Spinal cord (tissue), 10 donors: Measurements from ENCODE around the gene EXOC1. TPM values are rescaled to one million over a fixed set of nuclear protein-coding genes. Genes with fewer than 3 reads are reported as not detected.
"Not testable (repeated sequence)": the region's sequence is repeated elsewhere in the genome, so short reads cannot be mapped to it uniquely, and the experiment has no call there.

Source experiments
- DNase-seq, 6 donors: peaks; one replicate each; pipeline versions ENCODE4 v3.0.0 to v3.0.0-alpha.2; 2013 to 2015; ENCODE audit warnings: low spot score in 6 of 6, low read depth in 4 of 6
- H3K27ac ChIP-seq: one replicate; pipeline ENCODE4 v1.5.1; 2013; ENCODE audit warnings: low read depth, low read length, control low read depth
- H3K27me3 ChIP-seq: one replicate; pipeline ENCODE4 v1.6.1; 2013; ENCODE audit warnings: low read length; ENCODE audit not compliant: control insufficient read depth, insufficient read depth
- H3K36me3 ChIP-seq: one replicate; pipeline ENCODE4 v1.6.1; 2013; ENCODE audit warnings: low read length; ENCODE audit not compliant: control insufficient read depth, insufficient read depth
- H3K4me1 ChIP-seq: one replicate; pipeline ENCODE4 v1.6.1; 2013; ENCODE audit warnings: low read length; ENCODE audit not compliant: control insufficient read depth, insufficient read depth
- H3K4me3 ChIP-seq: one replicate; pipeline ENCODE4 v1.5.1; 2013; ENCODE audit warnings: low read depth, low read length, control low read depth
- H3K9me3 ChIP-seq: one replicate; pipeline ENCODE4 v1.6.1; 2013; ENCODE audit warnings: low read length; ENCODE audit not compliant: control insufficient read depth, insufficient read depth
- WGBS: methylation state at CpG from one replicate; pipeline ENCODE4 v1.1.5; 2013; ENCODE audit warnings: missing lambda C conversion rate; ENCODE audit not compliant: insufficient coverage; 5-methylcytosine and 5-hydroxymethylcytosine counted together
- polyA plus RNA-seq, 2 donors: library from polyadenylated mRNA; unstranded; fragments of 120-200 nt; gene quantifications; one replicate each; pipeline ENCODE4 v1.2.1, GENCODE V29; 2013; ENCODE audit not compliant: insufficient read length in 2 of 2
- total RNA-seq, 2 donors: library from RNA; depleted of rRNA in 1 of 2; stranded (reverse); fragments of 120-200 nt in 1 of 2; fragments of >200 nt in 1 of 2; gene quantifications; one replicate each; pipeline versions ENCODE4 v1.2.3 to v1.2.4, GENCODE V29; 2013 to 2014
- donor health status: healthy.

EXOC1 gene
- total and polyA plus RNA-seq, 4 donors = 50.9 to 74.4 (median 55.2) TPM

DNA sequence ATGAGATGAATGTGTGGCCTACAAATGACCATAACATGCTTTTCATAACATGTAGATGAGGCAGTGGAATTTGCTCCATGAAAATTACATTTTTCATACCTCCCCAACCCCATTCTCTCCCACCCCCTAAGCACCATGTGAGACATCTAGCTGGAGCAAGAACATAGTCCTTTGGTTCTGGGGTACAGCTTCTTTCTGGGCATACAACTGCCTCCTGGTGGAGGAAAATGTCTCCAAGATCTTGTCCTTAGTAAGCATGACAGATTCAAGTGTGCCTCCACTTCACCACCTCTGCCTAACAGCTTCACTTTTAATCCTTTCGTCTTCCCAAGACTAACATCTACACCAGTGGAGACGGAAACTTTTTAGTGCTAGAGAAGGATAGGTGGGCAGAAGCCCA, 25.9 kb upstream of the EXOC1 start:
- Histone ChIP-seq H3K4me3 (no peak overlapping the region), H3K4me1 (no peaks in the 10 kb centered on the region), H3K9me3 (no peaks in the 10 kb centered on the region), H3K27me3 (no peaks in the 10 kb centered on the region), H3K36me3 (no peaks in the 10 kb centered on the region), H3K27ac (no peak overlapping the region)
- DNase-seq = no peak
- no CpG with 5 or more reads among the region's 2 CpGs for WGBS

DNA sequence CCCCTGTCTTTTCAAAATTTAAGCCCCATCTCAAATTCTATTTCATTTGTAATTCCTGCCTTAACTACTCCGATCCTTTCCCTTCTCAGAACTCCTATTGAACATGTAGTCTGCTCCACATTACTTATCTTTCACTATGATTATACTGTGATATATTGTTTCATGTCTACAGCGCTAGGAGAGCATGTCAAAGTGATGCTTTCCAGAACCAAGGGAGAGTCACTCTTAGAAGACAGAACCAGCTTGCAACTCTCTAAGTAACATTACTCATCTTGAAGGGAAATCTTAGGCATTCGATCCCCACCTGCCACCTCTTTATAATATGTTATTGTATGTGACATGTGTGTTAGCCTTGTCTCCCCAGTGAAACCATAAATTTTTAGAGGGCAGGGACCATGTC, 23.4 kb upstream of the EXOC1 start:
- Histone ChIP-seq H3K36me3 (no peaks in the 10 kb centered on the region), H3K27me3 (no peaks in the 10 kb centered on the region), H3K4me3 (no peak overlapping the region), H3K4me1 (no peaks in the 10 kb centered on the region), H3K9me3 (no peaks in the 10 kb centered on the region), H3K27ac (no peak overlapping the region)
- no peak for DNase-seq
- WGBS = no CpG with 5 or more reads among the region's 3 CpGs

DNA sequence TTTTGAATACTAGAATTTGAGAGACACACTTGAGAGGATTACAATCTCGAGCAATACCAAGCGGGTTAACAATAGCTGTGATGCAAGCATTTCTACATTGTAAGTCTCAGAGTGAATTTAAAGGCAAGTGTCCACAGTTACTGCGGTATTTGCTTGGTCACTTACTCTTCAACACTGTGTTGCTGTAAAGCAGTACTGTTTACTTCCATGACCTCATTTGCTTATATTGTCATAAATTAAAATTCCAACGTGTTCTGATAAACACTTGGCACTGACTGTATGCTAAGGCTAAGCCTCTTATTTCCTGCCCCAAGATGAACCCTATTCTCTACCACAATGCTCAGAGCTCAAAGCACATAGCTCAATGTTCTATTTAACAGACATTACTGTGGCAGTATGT, 22.7 kb upstream of the EXOC1 start:
- no peaks in the 10 kb centered on the region for H3K27me3 ChIP-seq
- 87% methylated on average over 3 of the region's 4 CpGs for WGBS
- H3K9me3 ChIP-seq = no peaks in the 10 kb centered on the region
- H3K4me1 ChIP-seq = no peaks in the 10 kb centered on the region
- no peak overlapping the region for H3K4me3 ChIP-seq
- DNase-seq = no peak
- H3K27ac ChIP-seq = no peak overlapping the region
- H3K36me3 ChIP-seq = no peaks in the 10 kb centered on the region

DNA sequence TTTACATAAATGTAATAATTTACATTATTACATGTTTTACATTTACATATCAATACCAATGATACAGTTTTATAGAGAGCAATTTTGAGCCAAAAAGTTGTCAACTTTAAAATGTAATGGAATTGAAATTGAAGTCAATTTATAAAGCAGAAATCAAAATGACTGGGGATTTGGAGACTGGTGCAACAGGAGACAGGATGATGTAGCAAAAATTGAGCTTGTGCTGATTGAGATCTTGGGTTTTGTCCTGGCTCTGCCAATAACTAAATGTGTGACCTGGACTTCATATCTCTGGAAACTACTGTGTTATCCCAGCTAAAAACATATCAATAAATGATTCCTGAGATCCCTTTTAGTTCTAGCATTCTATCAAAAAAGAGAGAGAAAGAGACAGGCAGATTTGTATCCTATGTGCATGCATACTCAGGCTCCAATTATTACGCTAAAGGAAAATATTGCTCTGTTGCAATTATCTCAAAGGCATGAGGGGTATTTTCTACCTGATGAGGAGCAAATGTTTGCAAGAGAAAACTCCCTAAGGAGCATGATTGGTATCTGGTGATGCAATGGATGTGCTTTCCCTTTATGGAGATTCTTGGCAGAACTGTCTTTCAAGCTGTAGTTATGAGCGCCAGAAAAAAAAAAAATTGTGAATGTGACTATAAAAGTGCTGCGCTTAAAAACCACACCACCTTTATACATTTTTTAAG, 19.2 kb upstream of the EXOC1 start:
- Histone ChIP-seq H3K4me1 (no peaks in the 10 kb centered on the region), H3K27ac (no peak overlapping the region), H3K27me3 (no peaks in the 10 kb centered on the region), H3K36me3 (no peaks in the 10 kb centered on the region), H3K4me3 (no peak overlapping the region), H3K9me3 (no peaks in the 10 kb centered on the region)
- WGBS = no CpG with 5 or more reads among the region's 3 CpGs
- no peak for DNase-seq

DNA sequence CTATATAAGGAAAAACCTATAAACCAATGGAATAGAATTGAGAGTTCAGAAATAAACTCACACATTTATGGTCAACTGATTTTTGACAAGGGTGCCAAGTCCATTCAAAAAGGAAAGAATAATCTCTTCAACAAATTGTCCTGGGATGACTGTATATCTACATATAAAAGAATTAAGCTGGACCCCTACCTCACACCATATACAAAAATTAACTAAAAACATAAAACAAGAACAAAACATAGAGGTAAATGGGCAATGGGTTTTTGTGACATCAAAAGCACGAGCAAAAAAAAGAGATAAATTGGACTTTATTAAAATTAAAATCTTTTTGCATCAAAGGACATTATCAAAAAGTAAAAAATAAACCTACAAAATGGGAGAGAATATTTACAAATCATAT, 15.5 kb upstream of the EXOC1 start:
- DNase-seq = no peak
- H3K4me3 ChIP-seq = no peak overlapping the region
- H3K27me3 ChIP-seq = no peaks in the 10 kb centered on the region
- no peaks in the 10 kb centered on the region for H3K4me1 ChIP-seq
- H3K36me3 ChIP-seq = no peaks in the 10 kb centered on the region
- H3K27ac ChIP-seq = no peak overlapping the region
- WGBS = no CpG with 5 or more reads among the region's 1 CpG
- H3K9me3 ChIP-seq = no peaks in the 10 kb centered on the region

DNA sequence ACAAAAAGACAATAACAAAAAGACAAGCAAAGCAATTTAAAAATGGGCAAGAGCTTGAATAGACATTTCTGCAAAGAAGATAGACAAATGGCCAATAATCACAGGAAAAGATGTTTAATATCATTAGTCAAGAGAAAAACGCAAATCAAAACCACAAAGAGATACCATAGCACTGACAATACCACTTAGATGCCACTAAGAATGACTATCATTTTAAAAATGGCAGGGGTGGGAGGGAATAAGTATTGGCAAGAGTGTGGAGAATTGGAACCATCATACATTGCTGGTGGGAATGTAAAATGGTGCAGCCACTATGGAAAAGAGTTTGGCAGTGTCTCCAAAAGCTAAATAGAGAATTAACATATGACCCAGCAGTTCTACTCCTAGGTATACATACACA, 15.1 kb upstream of the EXOC1 start:
- Histone ChIP-seq H3K36me3 (no peaks in the 10 kb centered on the region), H3K9me3 (no peaks in the 10 kb centered on the region), H3K4me1 (no peaks in the 10 kb centered on the region), H3K27ac (no peak overlapping the region), H3K27me3 (no peaks in the 10 kb centered on the region), H3K4me3 (no peak overlapping the region)
- no peak for DNase-seq
- no CpG with 5 or more reads among the region's 1 CpG for WGBS

DNA sequence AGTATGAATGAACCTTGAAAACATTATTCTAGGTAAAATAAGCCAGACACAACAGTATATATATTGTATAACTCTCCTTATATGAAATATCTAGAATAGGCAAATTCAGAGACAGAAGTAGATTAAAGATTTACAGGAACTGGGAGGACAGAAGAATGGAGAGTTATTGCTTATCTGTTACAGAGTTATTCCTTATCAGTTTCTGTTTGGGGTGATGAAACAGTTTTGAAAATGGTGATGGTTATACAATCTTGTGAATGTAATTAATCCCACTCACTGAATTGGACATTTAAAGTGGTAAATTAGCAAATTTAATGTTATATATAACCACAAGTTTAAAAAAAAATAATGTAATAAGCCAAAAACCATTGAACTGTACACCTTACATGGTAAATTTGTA, 14.5 kb upstream of the EXOC1 start:
- Histone ChIP-seq H3K36me3 (no peaks in the 10 kb centered on the region), H3K4me3 (no peak overlapping the region), H3K9me3 (no peaks in the 10 kb centered on the region), H3K27ac (no peak overlapping the region), H3K4me1 (no peaks in the 10 kb centered on the region), H3K27me3 (no peaks in the 10 kb centered on the region)
- no peak for DNase-seq

DNA sequence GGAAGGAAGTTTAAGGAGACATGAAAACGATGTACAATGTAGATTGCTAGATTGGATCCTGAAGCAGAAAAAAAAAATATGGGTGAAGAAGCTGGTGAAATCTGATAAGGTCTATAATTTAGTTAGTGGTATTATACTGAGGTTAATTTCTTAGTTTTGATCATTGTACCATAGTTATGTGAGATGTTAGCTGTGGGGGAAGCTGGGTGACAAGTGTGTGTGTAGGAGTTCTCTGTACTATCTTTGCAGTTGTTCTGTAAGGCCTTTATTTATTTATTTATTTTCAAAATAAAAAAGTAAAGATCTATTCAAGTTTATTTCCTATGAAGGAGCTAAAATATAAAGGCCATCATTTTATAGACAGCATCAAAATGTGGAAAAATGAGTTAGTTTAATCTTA, 12.5 kb upstream of the EXOC1 start:
- Histone ChIP-seq H3K4me1 (no peaks in the 10 kb centered on the region), H3K27me3 (no peaks in the 10 kb centered on the region), H3K27ac (no peak overlapping the region), H3K9me3 (no peaks in the 10 kb centered on the region), H3K4me3 (no peak overlapping the region), H3K36me3 (no peaks in the 10 kb centered on the region)
- no peak for DNase-seq
- WGBS = 100% methylated on average over 1 of the region's 1 CpG

DNA sequence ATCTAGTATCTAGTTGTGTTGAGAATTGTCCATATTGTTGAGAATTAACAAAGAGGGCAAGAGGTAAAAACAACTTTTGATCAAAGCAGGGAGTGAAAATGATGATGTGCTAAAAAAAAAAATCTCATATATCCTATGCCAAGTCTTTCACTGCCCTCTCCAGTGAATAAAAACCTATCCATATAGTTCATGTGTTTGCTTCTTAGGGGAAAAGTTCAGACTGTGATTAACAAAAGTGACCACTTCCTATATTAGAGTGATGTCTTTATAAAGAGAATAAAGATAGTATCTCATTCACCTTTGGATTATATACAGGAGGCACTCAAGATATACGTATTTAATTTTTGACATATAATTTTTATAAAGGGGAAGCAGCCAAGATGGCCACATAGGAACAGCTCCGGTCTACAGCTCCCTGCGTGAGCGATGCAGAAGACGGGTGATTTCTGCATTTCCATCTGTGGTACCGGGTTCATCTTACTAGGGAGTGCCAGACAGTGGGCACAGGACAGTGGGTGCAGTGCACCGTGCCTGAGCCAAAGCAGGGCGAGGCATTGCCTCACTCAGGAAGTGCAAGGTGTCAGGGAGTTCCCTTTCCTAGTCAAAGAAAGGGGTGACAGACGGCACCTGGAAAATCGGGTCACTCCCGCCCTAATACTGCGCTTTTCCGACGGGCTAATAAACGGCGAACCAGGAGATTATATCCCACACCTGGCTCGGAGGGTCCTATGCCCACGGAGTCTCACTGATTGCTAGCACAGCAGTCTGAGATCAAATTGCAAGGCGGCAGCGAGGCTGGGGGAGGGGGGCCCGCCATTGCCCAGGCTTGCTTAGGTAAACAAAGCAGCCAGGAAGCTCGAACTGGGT, 11.8 kb upstream of the EXOC1 start:
- H3K27ac ChIP-seq, H3K36me3 ChIP-seq, H3K4me3 ChIP-seq, H3K27me3 ChIP-seq, DNase-seq, H3K4me1 ChIP-seq, H3K9me3 ChIP-seq: not testable (repeated sequence)
- 88% methylated on average over 16 of the region's 22 CpGs for WGBS

DNA sequence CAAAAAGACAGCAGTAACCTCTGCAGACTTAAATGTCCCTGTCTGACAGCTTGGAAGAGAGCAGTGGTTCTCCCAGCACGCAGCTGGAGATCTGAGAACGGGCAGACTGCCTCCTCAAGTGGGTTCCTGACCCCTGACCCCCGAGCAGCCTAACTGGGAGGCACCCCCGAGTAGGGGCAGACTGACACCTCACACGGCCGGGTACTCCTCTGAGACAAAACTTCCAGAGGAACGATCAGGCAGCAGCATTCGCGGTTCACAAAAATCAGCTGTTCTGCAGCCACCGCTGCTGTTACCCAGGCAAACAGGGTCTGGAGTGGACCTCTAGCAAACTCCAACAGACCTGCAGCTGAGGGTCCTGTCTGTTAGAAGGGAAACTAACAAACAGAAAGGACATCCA, 11.1 kb upstream of the EXOC1 start:
- not testable (repeated sequence) for H3K27me3 ChIP-seq, DNase-seq, H3K9me3 ChIP-seq, H3K27ac ChIP-seq, H3K4me3 ChIP-seq, H3K36me3 ChIP-seq, H3K4me1 ChIP-seq
- 20% methylated on average over 1 of the region's 10 CpGs for WGBS
